K562 (cell line): ENCODE measurements around the gene CARS2. TPM values are rescaled to one million over a fixed set of nuclear protein-coding genes. Genes with fewer than 3 reads are reported as not detected.

Experiments
- polyA plus RNA-seq, 8 experiments: library from polyadenylated mRNA; depleted of rRNA in 4 of 8; stranded (reverse) in 5 of 8; unstranded in 3 of 8; fragments of >200 nt; fragmentation: Nextera tagmentation in 2 of 8; fragmentation: Illumina TruSeq in 1 of 8; extraction: Ambion mirVana in 2 of 8; extraction: Trizol in 1 of 8; gene quantifications; 2 replicates each; pipeline versions ENCODE4 v1.2.1 to v1.2.3, GENCODE V29; 2011 to 2014; ENCODE audit warnings: inconsistent platforms in 1 of 8, missing spikeins in 1 of 8
- total RNA-seq, 7 experiments: library from RNA; depleted of rRNA in 6 of 7; stranded (reverse); fragments of >200 nt in 6 of 7; fragmentation: Illumina TruSeq in 2 of 7; extraction: Trizol in 2 of 7; gene quantifications; 2 replicates each; pipeline versions ENCODE4 v1.2.1 to v1.2.3, GENCODE V29; 2011 to 2021; ENCODE audit warnings: low replicate concordance in 1 of 7

CARS2 gene
- total and polyA plus RNA-seq, 9 of the 15 experiments (the other 6 are each of a cell fraction or from before 2014, with no cell fraction given): 1.7 to 37.4 (median 30.5) TPM

Other genes with a start within 250 kb of the CARS2 start
- gene RAB20, start 144.4 kb downstream of the CARS2 start, total RNA-seq (2014; rRNA removed): 9.2 and 12.4 TPM in 2 replicates
- 4.3 and 4.8 TPM in 2 replicates for gene RAB20, start 144.4 kb downstream of the CARS2 start, total RNA-seq (2014; rRNA removed; fragmentation: Illumina TruSeq; extraction: Trizol)
- gene RAB20, start 144.4 kb downstream of the CARS2 start, total RNA-seq (2015; rRNA removed; fragmentation: Illumina TruSeq; extraction: Trizol): 6.7 and 7.7 TPM in 2 replicates
- gene RAB20, start 144.4 kb downstream of the CARS2 start, total RNA-seq (2021): 7.9 and 8.1 TPM in 2 replicates
- 4.6 and 11.8 TPM in 2 replicates for gene RAB20, start 144.4 kb downstream of the CARS2 start, polyA plus RNA-seq (2011; rRNA removed)
- 5.4 and 7.5 TPM in 2 replicates for gene RAB20, start 144.4 kb downstream of the CARS2 start, polyA plus RNA-seq (2014; fragmentation: Illumina TruSeq; extraction: Trizol)
- gene RAB20, start 144.4 kb downstream of the CARS2 start, polyA plus RNA-seq (2014; fragmentation: Nextera tagmentation; extraction: Ambion mirVana): under 1 TPM; 0.62 to 0.82 TPM
- gene RAB20, start 144.4 kb downstream of the CARS2 start, polyA plus RNA-seq (2014; rRNA removed): 7.1 and 9.1 TPM in 2 replicates
- gene NAXD, start 90.6 kb downstream of the CARS2 start, total RNA-seq (2014; rRNA removed): 9.4 and 10.9 TPM in 2 replicates
- 9.4 and 10.4 TPM in 2 replicates for gene NAXD, start 90.6 kb downstream of the CARS2 start, total RNA-seq (2014; rRNA removed; fragmentation: Illumina TruSeq; extraction: Trizol)
- gene NAXD, start 90.6 kb downstream of the CARS2 start, total RNA-seq (2015; rRNA removed; fragmentation: Illumina TruSeq; extraction: Trizol): 13.2 and 14.1 TPM in 2 replicates
- gene NAXD, start 90.6 kb downstream of the CARS2 start, total RNA-seq (2021): 19.3 and 20.1 TPM in 2 replicates
- gene NAXD, start 90.6 kb downstream of the CARS2 start, polyA plus RNA-seq (2011; rRNA removed): 15.4 and 19.7 TPM in 2 replicates
- 13.0 and 17.0 TPM in 2 replicates for gene NAXD, start 90.6 kb downstream of the CARS2 start, polyA plus RNA-seq (2014; fragmentation: Illumina TruSeq; extraction: Trizol)
- gene NAXD, start 90.6 kb downstream of the CARS2 start, polyA plus RNA-seq (2014; fragmentation: Nextera tagmentation; extraction: Ambion mirVana): 1 to 10 TPM in 1 of 2 experiments, under 1 TPM in 1; 0.59 to 1.7 TPM
- 20.6 and 20.8 TPM in 2 replicates for gene NAXD, start 90.6 kb downstream of the CARS2 start, polyA plus RNA-seq (2014; rRNA removed)
- gene ING1, start 7.6 kb upstream of the CARS2 start, total RNA-seq (2014; rRNA removed): 19.2 and 20.1 TPM in 2 replicates
- gene ING1, start 7.6 kb upstream of the CARS2 start, total RNA-seq (2014; rRNA removed; fragmentation: Illumina TruSeq; extraction: Trizol): 3.9 and 4.2 TPM in 2 replicates
- 8.2 and 9.1 TPM in 2 replicates for gene ING1, start 7.6 kb upstream of the CARS2 start, total RNA-seq (2015; rRNA removed; fragmentation: Illumina TruSeq; extraction: Trizol)
- 14.0 and 14.3 TPM in 2 replicates for gene ING1, start 7.6 kb upstream of the CARS2 start, total RNA-seq (2021)
- 9.6 and 9.7 TPM in 2 replicates for gene ING1, start 7.6 kb upstream of the CARS2 start, polyA plus RNA-seq (2011; rRNA removed)
- gene ING1, start 7.6 kb upstream of the CARS2 start, polyA plus RNA-seq (2014; fragmentation: Illumina TruSeq; extraction: Trizol): 7.5 and 9.8 TPM in 2 replicates
- 1 to 10 TPM; 1.0 to 1.1 TPM for gene ING1, start 7.6 kb upstream of the CARS2 start, polyA plus RNA-seq (2014; fragmentation: Nextera tagmentation; extraction: Ambion mirVana)
- gene ING1, start 7.6 kb upstream of the CARS2 start, polyA plus RNA-seq (2014; rRNA removed): 16.2 and 16.4 TPM in 2 replicates
- 45.0 and 50.2 TPM in 2 replicates for gene ANKRD10, start 209.0 kb upstream of the CARS2 start, total RNA-seq (2014; rRNA removed)
- 53.0 and 67.7 TPM in 2 replicates for gene ANKRD10, start 209.0 kb upstream of the CARS2 start, total RNA-seq (2014; rRNA removed; fragmentation: Illumina TruSeq; extraction: Trizol)
- 45.4 and 61.9 TPM in 2 replicates for gene ANKRD10, start 209.0 kb upstream of the CARS2 start, total RNA-seq (2015; rRNA removed; fragmentation: Illumina TruSeq; extraction: Trizol)
- 46.9 and 55.0 TPM in 2 replicates for gene ANKRD10, start 209.0 kb upstream of the CARS2 start, total RNA-seq (2021)
- 169 and 183 TPM in 2 replicates for gene ANKRD10, start 209.0 kb upstream of the CARS2 start, polyA plus RNA-seq (2011; rRNA removed)
- gene ANKRD10, start 209.0 kb upstream of the CARS2 start, polyA plus RNA-seq (2014; fragmentation: Illumina TruSeq; extraction: Trizol): 21.7 and 23.2 TPM in 2 replicates
- gene ANKRD10, start 209.0 kb upstream of the CARS2 start, polyA plus RNA-seq (2014; fragmentation: Nextera tagmentation; extraction: Ambion mirVana): 10 to 100 TPM; 22.1 to 31.0 TPM
- gene ANKRD10, start 209.0 kb upstream of the CARS2 start, polyA plus RNA-seq (2014; rRNA removed): 36.8 and 40.2 TPM in 2 replicates